ENCODE results near the gene CSF2.

Gene CSF2

GRCh38 chr5:132070460-132071337 lies 2.9 kb upstream of the CSF2 start:
- DNase-seq, result no peak

GRCh38 chr5:132071338-132071707 lies 2.3 kb upstream of the CSF2 start:
- DNase-seq, result no peak

DNA sequence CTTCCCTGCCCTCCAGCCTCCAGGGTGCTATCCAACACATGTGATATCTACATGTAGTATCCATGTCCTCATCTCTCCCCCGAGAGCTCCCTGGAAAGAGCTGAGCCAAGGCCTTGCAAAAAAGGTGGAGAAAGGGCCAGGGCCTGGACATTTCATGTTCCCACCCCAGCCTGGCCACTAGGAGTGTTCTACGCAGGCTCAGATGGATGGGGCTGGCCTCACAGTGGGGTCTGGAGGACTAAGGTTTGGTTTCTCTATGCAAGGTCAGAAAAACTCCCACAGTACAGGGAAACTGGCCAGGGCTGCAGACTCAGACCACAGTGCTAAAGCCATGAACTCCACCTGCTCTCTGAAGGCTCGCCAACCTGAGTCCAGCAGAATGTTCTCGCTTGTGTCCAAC lies 1.5 kb upstream of the CSF2 start:
- no peak for DNase-seq

- DNase-seq, result no peak
These were observed 1.1 kb upstream of the CSF2 start for GRCh38 chr5:132072528-132072927.

GRCh38 chr5:132074091-132074771 lies 642 bp downstream of the CSF2 start:
- no peak for DNase-seq

DNA sequence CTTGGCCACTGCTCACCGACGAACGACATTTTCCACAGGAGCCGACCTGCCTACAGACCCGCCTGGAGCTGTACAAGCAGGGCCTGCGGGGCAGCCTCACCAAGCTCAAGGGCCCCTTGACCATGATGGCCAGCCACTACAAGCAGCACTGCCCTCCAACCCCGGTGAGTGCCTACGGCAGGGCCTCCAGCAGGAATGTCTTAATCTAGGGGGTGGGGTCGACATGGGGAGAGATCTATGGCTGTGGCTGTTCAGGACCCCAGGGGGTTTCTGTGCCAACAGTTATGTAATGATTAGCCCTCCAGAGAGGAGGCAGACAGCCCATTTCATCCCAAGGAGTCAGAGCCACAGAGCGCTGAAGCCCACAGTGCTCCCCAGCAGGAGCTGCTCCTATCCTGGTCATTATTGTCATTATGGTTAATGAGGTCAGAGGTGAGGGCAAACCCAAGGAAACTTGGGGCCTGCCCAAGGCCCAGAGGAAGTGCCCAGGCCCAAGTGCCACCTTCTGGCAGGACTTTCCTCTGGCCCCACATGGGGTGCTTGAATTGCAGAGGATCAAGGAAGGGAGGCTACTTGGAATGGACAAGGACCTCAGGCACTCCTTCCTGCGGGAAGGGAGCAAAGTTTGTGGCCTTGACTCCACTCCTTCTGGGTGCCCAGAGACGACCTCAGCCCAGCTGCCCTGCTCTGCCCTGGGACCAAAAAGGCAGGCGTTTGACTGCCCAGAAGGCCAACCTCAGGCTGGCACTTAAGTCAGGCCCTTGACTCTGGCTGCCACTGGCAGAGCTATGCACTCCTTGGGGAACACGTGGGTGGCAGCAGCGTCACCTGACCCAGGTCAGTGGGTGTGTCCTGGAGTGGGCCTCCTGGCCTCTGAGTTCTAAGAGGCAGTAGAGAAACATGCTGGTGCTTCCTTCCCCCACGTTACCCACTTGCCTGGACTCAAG lies 1.5 kb downstream of the CSF2 start:
- DNase-seq, result peak; percentile 52

DNA sequence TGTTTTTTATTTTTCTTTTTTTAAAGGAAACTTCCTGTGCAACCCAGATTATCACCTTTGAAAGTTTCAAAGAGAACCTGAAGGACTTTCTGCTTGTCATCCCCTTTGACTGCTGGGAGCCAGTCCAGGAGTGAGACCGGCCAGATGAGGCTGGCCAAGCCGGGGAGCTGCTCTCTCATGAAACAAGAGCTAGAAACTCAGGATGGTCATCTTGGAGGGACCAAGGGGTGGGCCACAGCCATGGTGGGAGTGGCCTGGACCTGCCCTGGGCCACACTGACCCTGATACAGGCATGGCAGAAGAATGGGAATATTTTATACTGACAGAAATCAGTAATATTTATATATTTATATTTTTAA lies 2.1 kb downstream of the CSF2 start:
- no peak for DNase-seq

GRCh38 chr5:132076202-132076830 lies 2.7 kb downstream of the CSF2 start:
- DNase-seq, result no peak

GRCh38 chr5:132076983-132077382 lies 3.4 kb downstream of the CSF2 start:
- no peak for DNase-seq

GRCh38 chr5:132079081-132079480 lies 5.5 kb downstream of the CSF2 start:
- DNase-seq, result no peak

DNA sequence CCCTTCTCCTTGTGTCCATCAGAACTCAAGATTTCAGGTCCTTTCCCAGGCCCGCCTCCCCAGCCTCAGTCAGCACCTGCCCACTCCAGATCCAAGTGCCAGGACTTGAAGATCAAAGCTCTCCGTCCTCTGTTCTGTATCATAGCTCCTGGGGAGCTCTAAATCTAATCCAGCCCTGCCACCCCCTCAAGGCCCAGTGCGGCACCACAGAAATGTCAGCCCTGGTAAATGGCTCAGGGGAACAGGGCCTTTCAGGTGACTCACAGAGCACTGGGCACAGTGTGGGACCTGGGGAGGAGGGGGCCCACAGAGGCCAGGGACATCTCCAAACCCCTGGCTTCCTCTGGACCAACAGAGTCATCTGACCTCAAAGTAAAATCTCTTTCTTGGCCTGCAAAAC lies 6.0 kb downstream of the CSF2 start:
- DNase-seq, result no peak

- no peak for DNase-seq
These were observed 7.0 kb downstream of the CSF2 start for GRCh38 chr5:132080595-132080994.

GRCh38 chr5:132081458-132081857 lies 7.9 kb downstream of the CSF2 start:
- no peak for DNase-seq

GRCh38 chr5:132082329-132083023 lies 8.9 kb downstream of the CSF2 start:
- DNase-seq, result no peak

GRCh38 chr5:132083071-132083678 lies 9.6 kb downstream of the CSF2 start:
- DNase-seq, result no peak

GRCh38 chr5:132085686-132086085 lies 12.1 kb downstream of the CSF2 start:
- DNase-seq, result no peak

GRCh38 chr5:132086277-132086794 lies 12.7 kb downstream of the CSF2 start:
- DNase-seq, result no peak

GRCh38 chr5:132087176-132087575 lies 13.6 kb downstream of the CSF2 start:
- DNase-seq, result no peak

GRCh38 chr5:132087661-132088060 lies 14.1 kb downstream of the CSF2 start:
- no peak for DNase-seq

GRCh38 chr5:132089363-132089762 lies 15.8 kb downstream of the CSF2 start:
- DNase-seq, result no peak

- DNase-seq, result peak; percentile 93
These were observed 16.5 kb downstream of the CSF2 start for GRCh38 chr5:132090107-132090506.

DNA sequence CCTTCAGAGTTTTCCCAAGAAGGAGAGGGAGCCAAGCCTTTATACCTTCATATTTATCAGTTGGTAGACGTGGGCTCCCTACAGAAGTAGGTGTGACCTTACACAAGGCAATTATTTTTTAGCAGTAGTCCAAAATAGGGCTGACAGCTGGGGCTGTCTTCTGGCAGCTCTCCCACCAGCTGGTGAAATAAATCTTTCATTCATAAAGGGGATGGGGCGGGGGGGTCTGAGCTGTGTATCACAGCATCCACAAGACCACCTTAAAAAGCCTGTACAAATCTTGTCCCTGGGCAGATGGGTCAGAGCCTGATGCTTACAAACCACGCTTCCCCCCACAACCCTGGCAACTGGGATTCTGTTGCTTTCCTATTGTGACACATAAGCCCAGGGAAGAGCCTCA lies 19.7 kb downstream of the CSF2 start:
- DNase-seq, result no peak

All from RPMI8226 (cell line).